ENCODE measurements around the gene YWHAB. TPM values are rescaled to one million over a fixed set of nuclear protein-coding genes. Genes with fewer than 3 reads are reported as not detected.

YWHAB gene
- total RNA-seq, 2 donors from 2014 or later = 183 to 193 TPM

GRCh38 chr20:44904377-44904776, 18.9 kb downstream of the YWHAB start:
- H3K27me3 Mint-ChIP-seq (ENCODE audit: insufficient read depth) = no peaks in the 10 kb centered on the region
- no peak overlapping the region for H3K27ac Mint-ChIP-seq
- H3K9ac ChIP-seq (ENCODE audit: extremely low read depth, low read length, poor library complexity, severe bottlenecking) = no peak overlapping the region

GRCh38 chr20:44908987-44909871, 23.7 kb downstream of the YWHAB start:
- 49 to 68% methylated on average over 7 to 14 of the region's 14 CpGs for WGBS, 2 experiments (ENCODE audit: insufficient coverage in 1 of 2, insufficient read length in 1 of 2)
- H3K36me3 Mint-ChIP-seq (ENCODE audit: low read depth) = peaks cover 59% of the 10 kb centered on the region
- H3K4me1 Mint-ChIP-seq = peaks cover 26% of the 10 kb centered on the region
- DNase-seq = peak; percentile 55
- H3K4me3 Mint-ChIP-seq = peak overlapping the region; percentile 79
- H3K9me3 ChIP-seq (ENCODE audit: control insufficient read depth, low read length) = no peaks in the 10 kb centered on the region
- H3K4me1 ChIP-seq (ENCODE audit: control insufficient read depth, insufficient read depth, low read length) = no peaks in the 10 kb centered on the region
- no peaks in the 10 kb centered on the region for H3K27me3 ChIP-seq (ENCODE audit: control insufficient read depth, insufficient read depth, low read length, poor library complexity, severe bottlenecking)
- TF ChIP-seq CTCF (conservative IDR thresholded peaks at IDR 0.05) = no peak
- H3K36me3 ChIP-seq (ENCODE audit: control insufficient read depth, insufficient read depth, low read length) = peaks cover 66% of the 10 kb centered on the region
- H3K27ac Mint-ChIP-seq = peak overlapping the region; percentile 83
- H3K27me3 Mint-ChIP-seq (ENCODE audit: insufficient read depth) = no peaks in the 10 kb centered on the region
- H3K4me3 ChIP-seq (ENCODE audit: low read length) = peak overlapping the region; percentile 81
- H3K27ac ChIP-seq (ENCODE audit: low read depth, low read length) = no peak overlapping the region
- peak overlapping the region; percentile 24 for H3K9ac ChIP-seq (ENCODE audit: extremely low read depth, low read length, poor library complexity, severe bottlenecking)
- no peaks in the 10 kb centered on the region for H3K9me3 Mint-ChIP-seq

More at GRCh38 chr20:44904377-44904776, 18.9 kb downstream of the YWHAB start:
- peaks cover 70% of the 10 kb centered on the region for H3K36me3 Mint-ChIP-seq (ENCODE audit: low read depth)
- H3K4me1 ChIP-seq (ENCODE audit: control insufficient read depth, insufficient read depth, low read length) = no peaks in the 10 kb centered on the region
- WGBS, 2 experiments (ENCODE audit: insufficient coverage in 1 of 2, insufficient read length in 1 of 2) = 99 to 100% methylated on average over 3 to 5 of the region's 5 CpGs
- H3K4me3 Mint-ChIP-seq = no peak overlapping the region
- no peak for TF ChIP-seq CTCF (conservative IDR thresholded peaks at IDR 0.05)
- H3K4me1 Mint-ChIP-seq = peaks cover 11% of the 10 kb centered on the region
- peaks cover 86% of the 10 kb centered on the region for H3K36me3 ChIP-seq (ENCODE audit: control insufficient read depth, insufficient read depth, low read length)
- H3K27me3 ChIP-seq (ENCODE audit: control insufficient read depth, insufficient read depth, low read length, poor library complexity, severe bottlenecking) = no peaks in the 10 kb centered on the region
- H3K9me3 ChIP-seq (ENCODE audit: control insufficient read depth, low read length) = no peaks in the 10 kb centered on the region
- no peak for DNase-seq
- H3K4me3 ChIP-seq (ENCODE audit: low read length) = no peak overlapping the region
- no peak overlapping the region for H3K27ac ChIP-seq (ENCODE audit: low read depth, low read length)
- H3K9me3 Mint-ChIP-seq = no peaks in the 10 kb centered on the region

GRCh38 chr20:44909872-44910689, 24.6 kb downstream of the YWHAB start, which contains the start of gene PABPC1L:
Gene PABPC1L, plus strand, starts transcription at chr20:44910060. Its CDS starts 84 bp downstream, at chr20:44910144.
- no peaks in the 10 kb centered on the region for H3K9me3 Mint-ChIP-seq
- peak; percentile 96 for DNase-seq
- no peak for TF ChIP-seq CTCF (conservative IDR thresholded peaks at IDR 0.05)
- Histone ChIP-seq H3K4me1 (ENCODE audit: control insufficient read depth, insufficient read depth, low read length) (no peaks in the 10 kb centered on the region), H3K9me3 (ENCODE audit: control insufficient read depth, low read length) (no peaks in the 10 kb centered on the region), H3K27ac (ENCODE audit: low read depth, low read length) (no peak within 1 kb of the TSS), H3K27me3 (ENCODE audit: control insufficient read depth, insufficient read depth, low read length, poor library complexity, severe bottlenecking) (no peaks in the 10 kb centered on the region), H3K36me3 (ENCODE audit: control insufficient read depth, insufficient read depth, low read length) (peaks cover 65% of the 10 kb centered on the region), H3K4me3 (ENCODE audit: low read length) (peak within 1 kb of the TSS; percentile 81), H3K9ac (ENCODE audit: extremely low read depth, low read length, poor library complexity, severe bottlenecking) (peak within 1 kb of the TSS; percentile 62)
- peaks cover 26% of the 10 kb centered on the region for H3K4me1 Mint-ChIP-seq
- H3K27ac Mint-ChIP-seq = peak within 1 kb of the TSS; percentile 83
- peaks cover 59% of the 10 kb centered on the region for H3K36me3 Mint-ChIP-seq (ENCODE audit: low read depth)
- peak within 1 kb of the TSS; percentile 79 for H3K4me3 Mint-ChIP-seq
- WGBS, 2 experiments (ENCODE audit: insufficient coverage in 1 of 2, insufficient read length in 1 of 2) = 1% methylated on average over 17 to 61 of the region's 61 CpGs
- H3K27me3 Mint-ChIP-seq (ENCODE audit: insufficient read depth) = no peaks in the 10 kb centered on the region

Data from endodermal cell (in vitro differentiated cells).